Kidney epithelial cell (primary cell): Measurements from ENCODE around the gene AGAP3. TPM values are rescaled to one million over a fixed set of nuclear protein-coding genes. Genes with fewer than 3 reads are reported as not detected.

Experiments
- DNase-seq: peaks from one replicate; pipeline ENCODE4 v3.0.0-alpha.2; 2010; ENCODE audit warnings: low read depth
- H3K27me3 ChIP-seq: 2 replicates; pipeline ENCODE4 v1.6.0; 2011; ENCODE audit warnings: low read length; ENCODE audit not compliant: control insufficient read depth, insufficient read depth
- H3K36me3 ChIP-seq: 2 replicates; pipeline ENCODE4 v1.5.1; 2011; ENCODE audit warnings: low read length; ENCODE audit not compliant: control insufficient read depth, insufficient read depth
- H3K4me3 ChIP-seq: 2 replicates; pipeline ENCODE4 v1.5.1; 2011; ENCODE audit warnings: low read depth, mild to moderate bottlenecking, control low read depth, low read length
- total RNA-seq: library from RNA; depleted of rRNA; stranded (reverse); fragments of >200 nt; gene quantifications from 2 replicates; pipeline ENCODE4 v1.2.3, GENCODE V29; 2015
- TF ChIP-seq, protein P1 (sequence below): IDR thresholded peaks from 2 replicates; pipeline ENCODE4 v1.5.1; 2011; ENCODE audit warnings: mild to moderate bottlenecking, moderate library complexity, low read length, control low read depth, inconsistent platforms; ENCODE audit not compliant: insufficient read depth, poor library complexity, severe bottlenecking

The AGAP3 gene
- total RNA-seq, 1 donor from 2014 or later: 77.4 TPM

DNA sequence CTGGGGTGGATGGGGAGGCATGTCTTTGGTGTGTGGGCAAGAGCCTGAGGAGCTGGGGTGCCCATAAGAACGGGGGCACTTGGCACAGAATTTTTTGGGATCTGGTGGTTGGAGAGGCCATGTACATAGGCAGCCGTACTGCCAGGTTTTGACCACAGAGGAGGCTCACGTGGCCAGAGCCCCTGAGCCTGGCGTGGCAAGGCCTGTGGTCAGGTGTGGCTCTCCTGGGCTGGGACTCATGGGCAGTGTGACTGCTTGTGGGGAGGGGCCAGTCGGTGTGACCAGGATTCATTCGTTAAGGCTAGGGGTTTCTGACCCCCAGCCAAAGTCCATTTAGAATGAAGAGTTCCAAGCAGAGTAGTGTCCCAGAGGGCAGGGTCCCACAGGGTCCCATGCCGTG, 38.2 kb downstream of the AGAP3 start:
- Histone ChIP-seq H3K4me3 (no peak overlapping the region), H3K27me3 (no peaks in the 10 kb centered on the region), H3K36me3 (peaks cover 6% of the 10 kb centered on the region)
- TF ChIP-seq, protein P1, sequence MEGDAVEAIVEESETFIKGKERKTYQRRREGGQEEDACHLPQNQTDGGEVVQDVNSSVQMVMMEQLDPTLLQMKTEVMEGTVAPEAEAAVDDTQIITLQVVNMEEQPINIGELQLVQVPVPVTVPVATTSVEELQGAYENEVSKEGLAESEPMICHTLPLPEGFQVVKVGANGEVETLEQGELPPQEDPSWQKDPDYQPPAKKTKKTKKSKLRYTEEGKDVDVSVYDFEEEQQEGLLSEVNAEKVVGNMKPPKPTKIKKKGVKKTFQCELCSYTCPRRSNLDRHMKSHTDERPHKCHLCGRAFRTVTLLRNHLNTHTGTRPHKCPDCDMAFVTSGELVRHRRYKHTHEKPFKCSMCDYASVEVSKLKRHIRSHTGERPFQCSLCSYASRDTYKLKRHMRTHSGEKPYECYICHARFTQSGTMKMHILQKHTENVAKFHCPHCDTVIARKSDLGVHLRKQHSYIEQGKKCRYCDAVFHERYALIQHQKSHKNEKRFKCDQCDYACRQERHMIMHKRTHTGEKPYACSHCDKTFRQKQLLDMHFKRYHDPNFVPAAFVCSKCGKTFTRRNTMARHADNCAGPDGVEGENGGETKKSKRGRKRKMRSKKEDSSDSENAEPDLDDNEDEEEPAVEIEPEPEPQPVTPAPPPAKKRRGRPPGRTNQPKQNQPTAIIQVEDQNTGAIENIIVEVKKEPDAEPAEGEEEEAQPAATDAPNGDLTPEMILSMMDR: no peak
- no peak for DNase-seq

- DNase-seq: no peak
- Histone ChIP-seq H3K36me3 (peaks cover 7% of the 10 kb centered on the region), H3K4me3 (no peak overlapping the region), H3K27me3 (no peaks in the 10 kb centered on the region)
- TF ChIP-seq, protein P1: no peak
These were observed 38.7 kb downstream of the AGAP3 start for GRCh38 chr7:151124899-151125399.

DNA sequence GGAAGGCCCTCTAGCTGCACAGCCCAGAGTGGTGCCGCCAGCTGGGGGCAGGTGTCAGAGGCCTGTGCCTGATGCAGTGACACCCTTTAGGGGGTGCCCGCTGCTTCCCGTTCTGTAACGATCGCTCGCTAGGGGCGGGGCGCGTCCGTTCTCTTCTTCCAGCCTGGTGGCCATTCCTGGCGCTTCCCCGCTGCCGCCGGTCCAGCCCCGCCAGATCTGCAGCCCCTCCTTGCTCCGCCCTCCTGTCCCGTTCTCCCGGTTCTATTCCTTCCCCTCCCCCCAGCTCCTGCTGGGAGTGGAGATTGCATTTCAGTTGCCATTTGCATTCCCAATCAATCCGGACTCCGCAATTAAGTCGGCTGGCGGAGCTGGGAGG, 39.2 kb downstream of the AGAP3 start:
- no peak for DNase-seq
- Histone ChIP-seq H3K4me3 (peak overlapping the region; percentile 16), H3K27me3 (no peaks in the 10 kb centered on the region), H3K36me3 (peaks cover 5% of the 10 kb centered on the region)
- TF ChIP-seq, protein P1: peak; percentile 11

GRCh38 chr7:151125846-151126481, 39.7 kb downstream of the AGAP3 start:
- Histone ChIP-seq H3K36me3 (peaks cover 4% of the 10 kb centered on the region), H3K27me3 (no peaks in the 10 kb centered on the region), H3K4me3 (peak overlapping the region; percentile 16)
- TF ChIP-seq, protein P1: no peak
- DNase-seq: no peak

GRCh38 chr7:151126491-151127137, 40.3 kb downstream of the AGAP3 start:
- H3K36me3 ChIP-seq: peaks cover 3% of the 10 kb centered on the region
- TF ChIP-seq, protein P1: no peak
- H3K27me3 ChIP-seq: no peaks in the 10 kb centered on the region
- no peak for DNase-seq
- H3K4me3 ChIP-seq: no peak overlapping the region

DNA sequence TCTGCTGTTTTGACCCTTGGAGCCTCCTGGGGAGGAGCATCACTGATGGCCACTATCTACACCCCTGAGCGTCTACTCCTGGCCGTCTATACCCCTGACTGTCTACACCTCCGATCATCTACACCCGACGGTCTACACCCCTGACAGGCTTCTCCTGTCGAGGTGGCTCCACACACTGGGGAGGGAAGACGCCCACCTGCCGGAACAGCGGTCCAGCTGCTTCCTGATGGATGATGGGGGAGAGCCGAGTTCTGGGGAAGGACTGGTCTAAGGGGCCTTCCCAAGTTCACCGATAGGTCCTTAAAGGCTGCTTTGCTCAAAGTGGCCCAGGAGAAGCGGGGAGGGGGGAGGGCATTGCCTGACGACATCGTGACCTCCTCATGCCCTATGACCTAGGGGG, 41.9 kb downstream of the AGAP3 start:
- TF ChIP-seq, protein P1: no peak
- no peak overlapping the region for H3K4me3 ChIP-seq
- no peak for DNase-seq
- H3K27me3 ChIP-seq: no peaks in the 10 kb centered on the region
- H3K36me3 ChIP-seq: peaks cover 3% of the 10 kb centered on the region
